RWPE2 (cell line): Measurements from ENCODE around the gene PDLIM7.
"Not testable (repeated sequence)": the region's sequence is repeated elsewhere in the genome, so short reads cannot be mapped to it uniquely, and the experiment has no call there.

Source experiments
- ATAC-seq: fragments of 200-7000 bp; cut with Tn5 transposase; 3 replicates; pipeline ENCODE4 v1.9.1; 2021; ENCODE audit warnings: low read depth
- DNase-seq: peaks from one replicate; pipeline ENCODE4 v3.0.0-alpha.2; 2020; ENCODE audit warnings: low spot score
- H3K27ac ChIP-seq: fragments of 450-650 bp; 2 replicates; pipeline ENCODE4 v1.5.1; 2017; ENCODE audit warnings: mild to moderate bottlenecking; ENCODE audit not compliant: poor library complexity, severe bottlenecking
- H3K27me3 ChIP-seq: fragments of 250-450 bp; sonication (Bioruptor Pico); 2 replicates; pipeline ENCODE4 v1.5.1; 2021; ENCODE audit warnings: mild to moderate bottlenecking, moderate library complexity; ENCODE audit not compliant: insufficient read depth, poor library complexity, severe bottlenecking
- H3K36me3 ChIP-seq: fragments of 250-450 bp; sonication (Bioruptor Pico); 2 replicates; pipeline ENCODE4 v1.5.1; 2020; ENCODE audit warnings: low read depth, mild to moderate bottlenecking, moderate library complexity
- H3K4me1 ChIP-seq: fragments of 250-450 bp; sonication (Bioruptor Pico); 2 replicates; pipeline ENCODE4 v1.5.1; 2021; ENCODE audit warnings: mild to moderate bottlenecking, moderate library complexity; ENCODE audit not compliant: insufficient read depth, poor library complexity, severe bottlenecking
- H3K4me3 ChIP-seq: fragments of 250-450 bp; sonication (Bioruptor Pico); 2 replicates; pipeline ENCODE4 v1.5.1; 2021; ENCODE audit warnings: mild to moderate bottlenecking, moderate library complexity; ENCODE audit not compliant: severe bottlenecking
- H3K9me3 ChIP-seq: fragments of 250-450 bp; sonication (Bioruptor Pico); 2 replicates; pipeline ENCODE4 v1.5.1; 2021; ENCODE audit warnings: mild to moderate bottlenecking, moderate library complexity; ENCODE audit not compliant: severe bottlenecking
- TF ChIP-seq, protein P1 (sequence below): fragments of 450-650 bp; IDR thresholded peaks from one replicate; pipeline ENCODE4 v1.5.1; 2017; ENCODE audit warnings: mild to moderate bottlenecking, moderate library complexity; ENCODE audit not compliant: poor library complexity, severe bottlenecking

Gene PDLIM7

DNA sequence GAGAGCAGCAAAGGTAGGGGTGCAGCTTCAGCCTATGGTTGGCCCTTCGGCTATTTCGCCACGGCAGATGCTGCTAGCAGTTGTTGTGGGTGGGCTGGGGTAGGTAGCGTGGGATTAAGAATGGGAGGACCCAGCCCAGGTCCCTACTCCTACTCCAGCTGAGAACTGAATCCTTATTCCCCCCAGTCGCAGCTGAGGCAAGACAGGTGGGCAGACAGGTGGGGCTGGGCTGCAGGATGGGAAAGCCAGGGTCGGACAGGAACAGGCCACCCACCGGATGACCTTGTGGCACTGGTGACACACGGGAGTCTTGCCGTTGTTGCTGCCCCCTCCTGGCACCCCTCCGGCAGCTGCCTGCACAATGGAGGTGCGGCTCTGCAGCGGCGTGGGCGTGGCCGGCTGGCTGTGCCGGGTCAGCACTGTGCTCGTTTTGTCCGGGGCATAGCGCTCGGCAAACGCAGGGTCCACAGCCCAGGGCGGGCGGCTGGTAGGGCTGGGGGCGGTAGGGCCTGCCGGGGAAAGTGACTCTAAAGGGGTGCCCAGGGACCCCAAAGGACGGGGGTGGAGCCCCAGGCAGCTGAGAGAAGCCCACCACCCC lies 8.2 kb downstream of the PDLIM7 start:
- no peak overlapping the region for H3K27ac ChIP-seq
- H3K4me1 ChIP-seq, result peaks cover 8% of the 10 kb centered on the region
- no peak overlapping the region for H3K4me3 ChIP-seq
- H3K27me3 ChIP-seq, result no peaks in the 10 kb centered on the region
- TF ChIP-seq, protein P1, sequence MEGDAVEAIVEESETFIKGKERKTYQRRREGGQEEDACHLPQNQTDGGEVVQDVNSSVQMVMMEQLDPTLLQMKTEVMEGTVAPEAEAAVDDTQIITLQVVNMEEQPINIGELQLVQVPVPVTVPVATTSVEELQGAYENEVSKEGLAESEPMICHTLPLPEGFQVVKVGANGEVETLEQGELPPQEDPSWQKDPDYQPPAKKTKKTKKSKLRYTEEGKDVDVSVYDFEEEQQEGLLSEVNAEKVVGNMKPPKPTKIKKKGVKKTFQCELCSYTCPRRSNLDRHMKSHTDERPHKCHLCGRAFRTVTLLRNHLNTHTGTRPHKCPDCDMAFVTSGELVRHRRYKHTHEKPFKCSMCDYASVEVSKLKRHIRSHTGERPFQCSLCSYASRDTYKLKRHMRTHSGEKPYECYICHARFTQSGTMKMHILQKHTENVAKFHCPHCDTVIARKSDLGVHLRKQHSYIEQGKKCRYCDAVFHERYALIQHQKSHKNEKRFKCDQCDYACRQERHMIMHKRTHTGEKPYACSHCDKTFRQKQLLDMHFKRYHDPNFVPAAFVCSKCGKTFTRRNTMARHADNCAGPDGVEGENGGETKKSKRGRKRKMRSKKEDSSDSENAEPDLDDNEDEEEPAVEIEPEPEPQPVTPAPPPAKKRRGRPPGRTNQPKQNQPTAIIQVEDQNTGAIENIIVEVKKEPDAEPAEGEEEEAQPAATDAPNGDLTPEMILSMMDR, result no peak
- H3K36me3 ChIP-seq, result peaks cover 82% of the 10 kb centered on the region
- no peak for DNase-seq
- ATAC-seq, result no peak
- no peaks in the 10 kb centered on the region for H3K9me3 ChIP-seq

- peaks cover 80% of the 10 kb centered on the region for H3K36me3 ChIP-seq
- no peak overlapping the region for H3K27ac ChIP-seq
- no peak for ATAC-seq
These were observed 9.4 kb downstream of the PDLIM7 start for GRCh38 chr5:177487975-177488374.

DNA sequence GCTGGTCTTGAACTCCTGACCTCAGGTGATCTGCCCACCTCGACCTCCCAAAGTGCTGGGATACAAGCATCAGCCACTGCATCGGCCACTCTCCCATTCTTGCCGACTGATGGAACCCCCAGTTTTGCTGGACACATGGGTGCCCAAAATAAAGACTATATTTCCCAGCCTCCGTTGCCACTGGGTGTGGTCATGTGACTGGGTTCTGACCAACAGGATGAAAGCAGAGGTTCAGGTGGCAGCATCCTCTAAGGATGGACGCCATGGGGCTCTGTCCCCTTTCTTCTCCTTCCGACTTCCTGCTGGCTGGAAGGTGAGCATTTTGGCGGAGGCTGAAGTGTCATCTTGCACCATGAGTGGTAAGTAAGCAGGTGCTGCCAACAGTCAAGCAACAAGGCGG lies 10.3 kb downstream of the PDLIM7 start:
- H3K4me3 ChIP-seq, result no peak overlapping the region
- DNase-seq (no peak), ATAC-seq (no peak)
- peaks cover 72% of the 10 kb centered on the region for H3K36me3 ChIP-seq
- H3K9me3 ChIP-seq, result no peaks in the 10 kb centered on the region
- TF ChIP-seq, protein P1, result no peak
- no peak overlapping the region for H3K27ac ChIP-seq
- H3K4me1 ChIP-seq, result no peaks in the 10 kb centered on the region
- H3K27me3 ChIP-seq, result no peaks in the 10 kb centered on the region

More at GRCh38 chr5:177487975-177488374, 9.4 kb downstream of the PDLIM7 start:
- TF ChIP-seq, protein P1, result peak; percentile 15
- Histone ChIP-seq H3K27me3 (no peaks in the 10 kb centered on the region), H3K4me1 (no peaks in the 10 kb centered on the region), H3K9me3 (no peaks in the 10 kb centered on the region), H3K4me3 (no peak overlapping the region)
- DNase-seq, result no peak

DNA sequence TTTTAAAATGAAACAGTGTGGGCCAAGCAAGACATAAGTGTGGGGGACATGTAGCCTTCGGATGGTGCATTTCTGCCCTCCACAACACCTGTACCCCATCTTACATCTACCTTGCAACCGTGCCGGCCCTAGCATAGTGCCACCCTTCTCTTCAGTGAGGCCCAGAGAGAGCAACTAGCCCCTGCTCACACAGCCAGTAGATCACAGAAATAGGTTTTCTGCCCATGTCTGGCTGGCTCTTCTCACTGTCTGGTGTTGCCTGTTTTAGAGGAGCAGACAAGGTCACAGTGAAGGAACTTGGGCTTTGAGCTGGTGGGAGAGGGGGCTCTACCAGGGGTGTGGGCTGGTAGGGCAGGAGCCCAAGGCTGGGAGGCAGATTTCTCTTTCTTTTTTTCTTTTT lies 11.1 kb downstream of the PDLIM7 start:
- peaks cover 68% of the 10 kb centered on the region for H3K36me3 ChIP-seq
- DNase-seq, result no peak

DNA sequence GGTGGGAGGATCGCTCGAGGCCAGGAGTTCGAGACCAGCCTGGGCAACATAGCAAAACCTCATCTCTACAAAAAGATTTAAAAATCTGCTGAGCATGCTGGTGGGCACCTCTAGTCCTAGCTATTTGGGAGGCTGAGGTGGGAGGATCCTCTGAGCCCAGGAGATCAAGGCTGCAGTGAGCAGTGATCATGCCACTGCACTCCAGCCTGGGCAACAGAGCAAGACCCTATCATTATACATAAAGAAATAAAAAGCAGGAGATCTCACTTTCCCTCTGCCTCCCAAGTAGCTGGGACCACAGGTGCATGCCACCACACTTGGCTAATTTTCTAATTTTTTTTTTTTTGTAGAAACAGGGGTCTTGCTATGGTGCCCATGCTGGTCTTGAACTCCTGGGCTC lies 11.7 kb downstream of the PDLIM7 start:
- H3K9me3 ChIP-seq, H3K27ac ChIP-seq, ATAC-seq, DNase-seq, H3K27me3 ChIP-seq, H3K4me3 ChIP-seq, H3K4me1 ChIP-seq: not testable (repeated sequence)
- H3K36me3 ChIP-seq, result peaks cover 63% of the 10 kb centered on the region

More for the DNA sequence above, 11.1 kb downstream of the PDLIM7 start:
- TF ChIP-seq, protein P1, result no peak
- no peak overlapping the region for H3K4me3 ChIP-seq
- no peak overlapping the region for H3K27ac ChIP-seq
- no peaks in the 10 kb centered on the region for H3K4me1 ChIP-seq
- H3K9me3 ChIP-seq, result no peaks in the 10 kb centered on the region
- no peaks in the 10 kb centered on the region for H3K27me3 ChIP-seq
- ATAC-seq, result no peak
